NT2/D1 (cell line): ENCODE data around the gene NCAPD3.

ENCODE experiments used
- SUZ12 ChIP-seq: IDR thresholded peaks from 2 replicates; pipeline ENCODE4 v1.6.1; 2011; ENCODE audit not compliant: insufficient read length, insufficient read depth; ENCODE audit errors: extremely low read depth
- YY1 ChIP-seq: IDR thresholded peaks from 2 replicates; pipeline ENCODE4 v1.6.1; 2011; ENCODE audit not compliant: insufficient read length, insufficient read depth

DNA sequence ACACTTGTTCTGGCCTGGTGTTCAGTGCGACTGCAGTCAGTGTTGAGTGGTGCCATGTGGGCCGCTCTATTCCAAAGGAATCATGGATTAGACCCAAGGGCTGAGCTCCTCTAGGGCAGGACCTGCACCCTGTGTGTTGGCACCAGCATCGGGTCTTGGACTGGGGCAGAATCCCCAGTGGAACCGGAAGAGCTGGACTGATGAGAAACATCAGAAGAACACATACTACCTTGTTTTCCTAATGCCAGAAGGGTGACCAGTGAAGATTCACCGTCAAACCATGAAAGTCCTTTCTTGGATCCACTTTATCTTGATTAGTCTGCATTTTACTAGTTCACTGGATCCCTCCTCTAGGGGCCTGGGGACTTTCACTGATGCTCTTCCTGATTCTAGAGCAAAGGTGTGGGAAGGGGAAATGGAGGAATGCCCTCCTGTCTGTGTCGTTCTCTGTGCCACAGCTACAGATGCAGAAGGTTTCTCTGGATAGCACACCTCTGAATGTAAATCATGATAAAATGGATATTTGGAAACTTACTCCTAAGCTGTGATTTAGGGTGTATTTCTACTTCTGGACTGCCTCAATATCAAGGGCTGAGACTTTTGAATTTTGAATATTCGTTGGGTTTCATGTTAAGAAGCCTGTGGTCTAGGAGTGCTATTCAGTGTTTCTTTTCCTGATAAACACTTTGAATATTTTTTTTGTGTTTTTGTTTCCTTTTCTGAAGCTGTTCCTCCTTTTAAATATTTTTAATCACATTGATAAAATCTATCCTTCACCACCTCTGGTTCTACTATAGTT is 41.4 kb upstream of the NCAPD3 start:
- no peak for TF ChIP-seq YY1
- no peak for TF ChIP-seq SUZ12
